ENCODE measurements around the gene SZT2. TPM values are rescaled to one million over a fixed set of nuclear protein-coding genes. Genes with fewer than 3 reads are reported as not detected.

The SZT2 gene
- total RNA-seq, 1 donor from 2014 or later, result 63.6 TPM

DNA sequence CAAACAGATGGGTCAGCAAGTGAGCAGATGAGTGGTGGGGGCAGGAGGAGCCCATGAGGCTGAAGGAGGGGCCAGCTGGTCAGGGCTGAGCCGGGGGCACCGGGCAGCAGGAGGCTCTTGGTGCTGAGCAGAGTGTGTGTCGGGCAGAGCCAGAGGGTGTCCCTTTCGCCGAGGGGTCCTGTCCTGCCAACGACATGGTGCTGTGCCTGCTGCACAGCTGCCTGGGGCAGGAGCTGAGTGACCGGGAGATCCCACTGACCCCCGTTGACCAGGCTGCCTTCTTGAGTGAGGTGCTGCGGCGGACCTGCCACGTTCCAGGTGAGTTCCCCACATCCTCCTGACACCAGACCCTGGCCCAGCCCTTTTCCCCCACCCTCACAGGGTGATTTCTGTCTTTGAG lies 36.5 kb downstream of the SZT2 start:
- H3K4me3 Mint-ChIP-seq (ENCODE audit: unreplicated experiment), result no peak overlapping the region
- H3K36me3 Mint-ChIP-seq (ENCODE audit: unreplicated experiment), result peaks cover 49% of the 10 kb centered on the region
- no peaks in the 10 kb centered on the region for H3K9me3 Mint-ChIP-seq (ENCODE audit: unreplicated experiment)
- no peaks in the 10 kb centered on the region for H3K4me1 Mint-ChIP-seq (ENCODE audit: unreplicated experiment)
- no peaks in the 10 kb centered on the region for H3K27me3 Mint-ChIP-seq (ENCODE audit: unreplicated experiment)
- no peak for TF ChIP-seq CTCF (IDR thresholded peaks at IDR 0.05)
- no peak for DNase-seq (ENCODE audit: extremely low spot score, unreplicated experiment)
- H3K27ac Mint-ChIP-seq (ENCODE audit: unreplicated experiment), result no peak overlapping the region

DNA sequence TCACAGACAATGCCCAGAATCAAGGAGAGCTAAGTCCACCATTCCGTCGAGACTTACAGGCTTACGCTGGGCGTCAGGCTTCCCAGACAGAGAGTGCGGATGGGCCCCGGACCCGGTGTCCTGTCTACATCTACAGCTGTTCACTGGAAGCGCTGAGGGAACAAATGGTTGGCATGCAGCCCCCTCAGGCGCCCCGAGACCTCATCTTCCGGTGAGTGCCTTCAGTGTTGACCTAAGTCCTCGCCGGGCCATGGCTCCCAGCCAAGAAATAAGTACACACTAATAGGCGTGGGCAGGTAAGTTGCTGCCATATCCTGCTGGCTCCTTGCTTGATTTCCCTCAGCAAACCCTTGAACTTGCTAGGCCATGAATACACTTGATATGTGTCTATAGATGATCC lies 37.8 kb downstream of the SZT2 start:
- TF ChIP-seq CTCF (IDR thresholded peaks at IDR 0.05), result no peak
- H3K27ac Mint-ChIP-seq (ENCODE audit: unreplicated experiment), result no peak overlapping the region
- H3K27me3 Mint-ChIP-seq (ENCODE audit: unreplicated experiment), result no peaks in the 10 kb centered on the region
- H3K9me3 Mint-ChIP-seq (ENCODE audit: unreplicated experiment), result no peaks in the 10 kb centered on the region
- no peak overlapping the region for H3K4me3 Mint-ChIP-seq (ENCODE audit: unreplicated experiment)
- DNase-seq (ENCODE audit: extremely low spot score, unreplicated experiment), result no peak
- H3K4me1 Mint-ChIP-seq (ENCODE audit: unreplicated experiment), result no peaks in the 10 kb centered on the region
- peaks cover 53% of the 10 kb centered on the region for H3K36me3 Mint-ChIP-seq (ENCODE audit: unreplicated experiment)

- no peak for TF ChIP-seq CTCF (IDR thresholded peaks at IDR 0.05)
- H3K36me3 Mint-ChIP-seq (ENCODE audit: unreplicated experiment), result peaks cover 53% of the 10 kb centered on the region
- no peaks in the 10 kb centered on the region for H3K4me1 Mint-ChIP-seq (ENCODE audit: unreplicated experiment)
These were observed 38.2 kb downstream of the SZT2 start for GRCh38 chr1:43427941-43428340.

GRCh38 chr1:43430831-43431230 lies 41.1 kb downstream of the SZT2 start:
- H3K36me3 Mint-ChIP-seq (ENCODE audit: unreplicated experiment), result peaks cover 62% of the 10 kb centered on the region
- H3K27ac Mint-ChIP-seq (ENCODE audit: unreplicated experiment), result no peak overlapping the region
- no peaks in the 10 kb centered on the region for H3K4me1 Mint-ChIP-seq (ENCODE audit: unreplicated experiment)
- H3K27me3 Mint-ChIP-seq (ENCODE audit: unreplicated experiment), result no peaks in the 10 kb centered on the region
- no peak for TF ChIP-seq CTCF (IDR thresholded peaks at IDR 0.05)
- DNase-seq (ENCODE audit: extremely low spot score, unreplicated experiment), result no peak
- H3K9me3 Mint-ChIP-seq (ENCODE audit: unreplicated experiment), result no peaks in the 10 kb centered on the region
- H3K4me3 Mint-ChIP-seq (ENCODE audit: unreplicated experiment), result no peak overlapping the region

More at GRCh38 chr1:43427941-43428340, 38.2 kb downstream of the SZT2 start:
- no peak overlapping the region for H3K4me3 Mint-ChIP-seq (ENCODE audit: unreplicated experiment)
- no peak for DNase-seq (ENCODE audit: extremely low spot score, unreplicated experiment)
- H3K9me3 Mint-ChIP-seq (ENCODE audit: unreplicated experiment), result no peaks in the 10 kb centered on the region
- H3K27ac Mint-ChIP-seq (ENCODE audit: unreplicated experiment), result no peak overlapping the region
- H3K27me3 Mint-ChIP-seq (ENCODE audit: unreplicated experiment), result no peaks in the 10 kb centered on the region

GRCh38 chr1:43431676-43432075 lies 42.0 kb downstream of the SZT2 start:
- Mint-ChIP-seq H3K9me3 (ENCODE audit: unreplicated experiment) (no peaks in the 10 kb centered on the region), H3K36me3 (ENCODE audit: unreplicated experiment) (peaks cover 54% of the 10 kb centered on the region), H3K4me3 (ENCODE audit: unreplicated experiment) (no peak overlapping the region), H3K27ac (ENCODE audit: unreplicated experiment) (no peak overlapping the region), H3K27me3 (ENCODE audit: unreplicated experiment) (no peaks in the 10 kb centered on the region), H3K4me1 (ENCODE audit: unreplicated experiment) (no peaks in the 10 kb centered on the region)
- no peak for TF ChIP-seq CTCF (IDR thresholded peaks at IDR 0.05)
- DNase-seq (ENCODE audit: extremely low spot score, unreplicated experiment), result no peak
